ENCODE measurements around the gene BEGAIN. TPM values are rescaled to one million over a fixed set of nuclear protein-coding genes. Genes with fewer than 3 reads are reported as not detected.

BEGAIN gene
- total RNA-seq, 2 donors from 2014 or later = 0.74 to 0.99 TPM

- no peaks in the 10 kb centered on the region for H3K4me1 ChIP-seq
- H3K9me3 ChIP-seq = no peaks in the 10 kb centered on the region
- H3K27me3 ChIP-seq = no peaks in the 10 kb centered on the region
- intact Hi-C loops (cut with DNase I) = no loop called here
- DNase-seq = no peak
- no peak overlapping the region for H3K9ac ChIP-seq (ENCODE audit: low read depth in 2 of 2, low read length in 2 of 2)
- no peak overlapping the region for H3K4me3 ChIP-seq
- no peak overlapping the region for H3K27ac ChIP-seq
- TF ChIP-seq CTCF (IDR thresholded peaks at IDR 0.05) = no peak
- no peaks in the 10 kb centered on the region for H3K36me3 ChIP-seq
These were observed 10.8 kb downstream of the BEGAIN start for GRCh38 chr14:100576091-100577085.

- Histone ChIP-seq H3K4me3 (no peak overlapping the region), H3K36me3 (no peaks in the 10 kb centered on the region), H3K9me3 (no peaks in the 10 kb centered on the region), H3K9ac (ENCODE audit: low read depth in 2 of 2, low read length in 2 of 2) (no peak overlapping the region), H3K27ac (no peak overlapping the region), H3K27me3 (peaks cover 4% of the 10 kb centered on the region), H3K4me1 (no peaks in the 10 kb centered on the region)
- DNase-seq = no peak
- intact Hi-C loops (cut with DNase I) = no loop called here
- TF ChIP-seq CTCF (IDR thresholded peaks at IDR 0.05) = no peak
These were observed 11.8 kb downstream of the BEGAIN start for GRCh38 chr14:100575266-100575995.

GRCh38 chr14:100574642-100575031 lies 12.6 kb downstream of the BEGAIN start:
- TF ChIP-seq CTCF (IDR thresholded peaks at IDR 0.05) = no peak
- Histone ChIP-seq H3K36me3 (no peaks in the 10 kb centered on the region), H3K27me3 (peaks cover 12% of the 10 kb centered on the region), H3K9me3 (no peaks in the 10 kb centered on the region), H3K4me1 (no peaks in the 10 kb centered on the region), H3K9ac (ENCODE audit: low read depth in 2 of 2, low read length in 2 of 2) (no peak overlapping the region), H3K4me3 (no peak overlapping the region), H3K27ac (no peak overlapping the region)
- no peak for DNase-seq
- intact Hi-C loops (cut with DNase I) = no loop called here

GRCh38 chr14:100573757-100574641 lies 13.2 kb downstream of the BEGAIN start:
- H3K4me3 ChIP-seq = no peak overlapping the region
- no peaks in the 10 kb centered on the region for H3K36me3 ChIP-seq
- H3K27me3 ChIP-seq = peaks cover 18% of the 10 kb centered on the region
- intact Hi-C loops (cut with DNase I) = no loop called here
- H3K9me3 ChIP-seq = no peaks in the 10 kb centered on the region
- TF ChIP-seq CTCF (IDR thresholded peaks at IDR 0.05) = no peak
- DNase-seq = no peak
- H3K9ac ChIP-seq (ENCODE audit: low read depth in 2 of 2, low read length in 2 of 2) = no peak overlapping the region
- H3K4me1 ChIP-seq = no peaks in the 10 kb centered on the region
- H3K27ac ChIP-seq = no peak overlapping the region
